ENCODE results near the gene PPM1H. TPM values are rescaled to one million over a fixed set of nuclear protein-coding genes. Genes with fewer than 3 reads are reported as not detected.

Gene PPM1H
- total RNA-seq, 1 donor from 2014 or later: 6.3 TPM

DNA sequence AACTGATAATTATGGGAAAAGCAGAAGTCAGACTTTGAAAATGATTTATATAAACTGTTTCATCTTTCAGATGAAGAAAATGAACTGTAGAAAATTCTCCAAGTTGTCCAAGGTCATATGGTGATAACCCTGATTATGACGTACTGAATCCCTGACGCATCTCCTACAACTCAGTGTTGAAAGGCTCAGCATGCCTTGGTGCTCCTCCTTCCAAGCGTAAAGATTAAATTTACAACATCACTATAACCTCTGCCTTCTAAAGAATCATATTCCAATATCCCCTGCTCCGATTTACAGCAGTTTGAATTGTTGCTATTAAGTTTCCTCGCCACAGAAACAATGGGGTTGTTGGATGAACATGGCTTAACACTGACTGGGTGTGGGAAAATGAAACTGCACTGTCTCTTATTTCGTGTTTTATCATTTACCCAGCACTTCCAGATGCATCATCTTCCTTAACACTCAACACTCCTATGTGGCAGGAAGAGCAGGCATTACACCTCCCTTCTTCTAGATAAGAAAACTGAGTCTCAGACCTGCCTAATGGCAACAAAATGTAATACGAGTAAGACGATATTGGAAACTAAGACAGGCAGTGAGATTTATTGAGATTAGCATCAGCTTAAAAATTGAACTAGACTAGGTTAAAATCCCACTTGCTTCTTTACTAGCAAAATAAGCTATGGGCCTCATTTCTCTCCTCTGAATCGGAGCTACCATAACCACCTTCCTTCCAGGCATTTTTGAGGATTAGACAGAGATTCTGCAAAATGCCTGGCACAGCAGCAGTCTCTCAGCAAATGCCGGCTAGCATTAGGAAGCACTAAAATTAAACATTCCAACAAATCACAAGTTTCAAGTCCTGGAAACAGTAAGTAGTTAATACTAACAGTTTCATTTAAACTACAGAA is 74.2 kb downstream of the PPM1H start:
- no peak overlapping the region for H3K4me3 Mint-ChIP-seq (ENCODE audit: unreplicated experiment)
- no peaks in the 10 kb centered on the region for H3K4me1 Mint-ChIP-seq (ENCODE audit: low read depth, unreplicated experiment)

DNA sequence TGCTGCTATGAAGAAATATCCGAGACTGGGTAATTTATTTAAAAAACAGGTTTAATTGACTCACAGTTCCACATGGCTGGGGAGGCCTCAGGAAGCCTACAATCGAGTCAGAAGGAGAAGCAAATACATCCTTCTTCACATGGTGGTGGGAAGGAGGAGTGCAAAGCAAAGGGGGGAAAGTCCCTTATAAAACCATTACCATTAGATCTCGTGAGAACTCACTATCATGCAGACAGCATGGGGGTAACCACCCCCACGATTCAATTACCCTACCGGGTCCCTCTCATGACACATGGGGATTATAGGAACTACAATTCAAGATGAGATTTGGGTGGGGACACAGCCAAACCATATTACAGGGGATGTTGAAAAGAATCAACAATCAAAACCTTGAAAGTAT is 74.9 kb downstream of the PPM1H start:
- H3K9me3 Mint-ChIP-seq (ENCODE audit: unreplicated experiment): no peaks in the 10 kb centered on the region
- no peaks in the 10 kb centered on the region for H3K4me1 Mint-ChIP-seq (ENCODE audit: low read depth, unreplicated experiment)
- no peaks in the 10 kb centered on the region for H3K36me3 Mint-ChIP-seq (ENCODE audit: unreplicated experiment)
- no peak overlapping the region for H3K27ac Mint-ChIP-seq (ENCODE audit: unreplicated experiment)
- H3K27me3 Mint-ChIP-seq (ENCODE audit: unreplicated experiment): peaks cover under 1% of the 10 kb centered on the region
- no peak for DNase-seq
- H3K4me3 Mint-ChIP-seq (ENCODE audit: unreplicated experiment): no peak overlapping the region
- TF ChIP-seq CTCF (IDR thresholded peaks at IDR 0.05; ENCODE audit: partially characterized antibody, unreplicated experiment): no peak

More for the DNA sequence above, 74.2 kb downstream of the PPM1H start:
- peaks cover 2% of the 10 kb centered on the region for H3K27me3 Mint-ChIP-seq (ENCODE audit: unreplicated experiment)
- no peaks in the 10 kb centered on the region for H3K9me3 Mint-ChIP-seq (ENCODE audit: unreplicated experiment)
- H3K36me3 Mint-ChIP-seq (ENCODE audit: unreplicated experiment): no peaks in the 10 kb centered on the region
- no peak for TF ChIP-seq CTCF (IDR thresholded peaks at IDR 0.05; ENCODE audit: partially characterized antibody, unreplicated experiment)
- no peak for DNase-seq
- no peak overlapping the region for H3K27ac Mint-ChIP-seq (ENCODE audit: unreplicated experiment)

- no peak for TF ChIP-seq CTCF (IDR thresholded peaks at IDR 0.05; ENCODE audit: partially characterized antibody, unreplicated experiment)
- Mint-ChIP-seq H3K27ac (ENCODE audit: unreplicated experiment) (no peak overlapping the region), H3K9me3 (ENCODE audit: unreplicated experiment) (no peaks in the 10 kb centered on the region), H3K4me3 (ENCODE audit: unreplicated experiment) (no peak overlapping the region), H3K27me3 (ENCODE audit: unreplicated experiment) (no peaks in the 10 kb centered on the region), H3K4me1 (ENCODE audit: low read depth, unreplicated experiment) (no peaks in the 10 kb centered on the region), H3K36me3 (ENCODE audit: unreplicated experiment) (no peaks in the 10 kb centered on the region)
- no peak for DNase-seq
Observed at GRCh38 chr12:62859321-62859737, 75.6 kb downstream of the PPM1H start.

GRCh38 chr12:62856454-62856853 is 78.5 kb downstream of the PPM1H start:
- DNase-seq: no peak
- Mint-ChIP-seq H3K36me3 (ENCODE audit: unreplicated experiment) (no peaks in the 10 kb centered on the region), H3K4me3 (ENCODE audit: unreplicated experiment) (no peak overlapping the region), H3K9me3 (ENCODE audit: unreplicated experiment) (no peaks in the 10 kb centered on the region), H3K27ac (ENCODE audit: unreplicated experiment) (no peak overlapping the region), H3K4me1 (ENCODE audit: low read depth, unreplicated experiment) (peaks cover 4% of the 10 kb centered on the region), H3K27me3 (ENCODE audit: unreplicated experiment) (no peaks in the 10 kb centered on the region)
- no peak for TF ChIP-seq CTCF (IDR thresholded peaks at IDR 0.05; ENCODE audit: partially characterized antibody, unreplicated experiment)

DNA sequence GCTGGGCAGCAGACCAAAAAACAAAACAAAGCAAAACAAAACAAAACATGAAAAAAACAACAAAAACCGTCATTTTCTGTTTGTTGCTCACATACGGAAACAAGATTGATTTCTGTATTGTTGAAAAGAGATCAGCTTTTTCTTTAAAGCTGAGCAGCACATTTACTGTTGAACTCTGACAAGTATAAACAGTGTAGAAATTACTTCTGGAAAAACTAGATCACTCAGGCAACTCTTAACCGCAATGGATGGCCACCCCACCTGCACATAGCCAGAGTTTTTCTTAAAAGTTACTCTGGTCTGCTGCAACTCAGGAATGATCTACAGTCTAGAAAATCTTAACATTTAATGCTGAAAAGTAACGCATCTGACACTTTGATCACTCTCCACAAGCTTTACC is 80.9 kb downstream of the PPM1H start:
- Mint-ChIP-seq H3K36me3 (ENCODE audit: unreplicated experiment) (no peaks in the 10 kb centered on the region), H3K27me3 (ENCODE audit: unreplicated experiment) (no peaks in the 10 kb centered on the region), H3K4me1 (ENCODE audit: low read depth, unreplicated experiment) (peaks cover 4% of the 10 kb centered on the region), H3K9me3 (ENCODE audit: unreplicated experiment) (no peaks in the 10 kb centered on the region), H3K27ac (ENCODE audit: unreplicated experiment) (no peak overlapping the region), H3K4me3 (ENCODE audit: unreplicated experiment) (no peak overlapping the region)
- no peak for TF ChIP-seq CTCF (IDR thresholded peaks at IDR 0.05; ENCODE audit: partially characterized antibody, unreplicated experiment)
- no peak for DNase-seq
